NAMALWA (cell line): ENCODE data around the gene ABCB11.
A peak's percentile ranks its signal among the peaks of the same experiment; 100 is the strongest.
"Not testable (repeated sequence)": the region's sequence is repeated elsewhere in the genome, so short reads cannot be mapped to it uniquely, and the experiment has no call there.

Experiments
- DNase-seq: peaks from one replicate; pipeline ENCODE4 v3.0.0-alpha.2; 2015; ENCODE audit warnings: low spot score

The ABCB11 gene

DNA sequence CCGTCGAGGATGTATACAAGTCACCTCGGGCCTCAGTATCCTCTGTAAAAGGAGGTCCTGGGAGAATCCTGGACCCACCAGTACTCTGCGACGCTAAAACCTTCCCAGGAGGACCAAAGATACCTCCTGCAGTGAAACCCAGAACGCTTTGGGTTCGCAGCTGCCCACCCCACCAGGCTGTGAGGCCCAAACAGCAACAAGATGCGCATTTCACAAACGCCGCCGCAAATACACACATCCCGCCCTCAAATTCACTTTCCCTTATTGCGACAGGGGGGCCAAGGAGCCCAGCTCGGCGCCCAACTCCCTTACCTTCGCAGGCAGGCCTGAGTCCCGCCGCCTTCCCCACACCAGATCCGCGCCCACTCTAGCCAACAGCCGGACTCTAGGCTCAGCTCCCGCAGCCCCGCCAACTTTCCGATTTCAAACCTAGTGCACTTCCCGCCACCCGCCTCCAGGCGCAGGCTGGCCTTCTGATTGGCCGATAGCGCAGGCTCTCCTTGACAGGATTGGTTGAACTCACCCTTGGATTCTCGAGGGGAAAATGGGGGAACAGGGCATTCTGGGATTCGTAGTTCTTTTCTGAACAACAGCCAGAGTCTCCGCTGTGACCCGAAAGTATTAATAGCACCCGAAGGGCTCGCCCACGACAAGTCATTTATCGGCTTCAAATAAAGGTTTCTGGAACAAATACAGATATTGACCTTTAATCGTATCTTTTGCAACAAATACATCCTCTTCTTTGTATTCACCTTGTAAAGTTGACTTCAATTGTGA, 140.9 kb downstream of the ABCB11 start, which contains the start of gene SPC25:
TSS of gene SPC25 (minus strand) at position 425 of the 777 bp plus-strand sequence. CDS start 911 bp downstream, outside the sequence.
- peak; percentile 98 for DNase-seq

DNA sequence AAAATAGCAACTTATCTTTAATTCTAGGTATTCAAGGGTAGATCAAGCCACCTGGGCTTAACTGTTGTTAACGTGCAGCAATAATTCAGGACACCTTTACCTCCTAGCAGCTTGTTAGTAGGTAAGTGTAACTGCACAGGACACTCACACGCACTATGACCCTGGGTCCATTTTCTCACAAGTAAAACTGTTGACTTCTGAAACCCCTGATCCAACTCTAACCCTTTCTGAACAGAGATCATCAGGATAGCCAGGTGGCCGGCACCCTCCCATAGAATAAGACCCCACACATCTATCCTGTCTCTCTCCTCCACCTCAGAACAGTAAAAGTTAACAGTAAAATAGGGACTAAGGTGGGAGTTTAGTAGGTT, 141.5 kb downstream of the ABCB11 start:
- peak; percentile 20 for DNase-seq

DNA sequence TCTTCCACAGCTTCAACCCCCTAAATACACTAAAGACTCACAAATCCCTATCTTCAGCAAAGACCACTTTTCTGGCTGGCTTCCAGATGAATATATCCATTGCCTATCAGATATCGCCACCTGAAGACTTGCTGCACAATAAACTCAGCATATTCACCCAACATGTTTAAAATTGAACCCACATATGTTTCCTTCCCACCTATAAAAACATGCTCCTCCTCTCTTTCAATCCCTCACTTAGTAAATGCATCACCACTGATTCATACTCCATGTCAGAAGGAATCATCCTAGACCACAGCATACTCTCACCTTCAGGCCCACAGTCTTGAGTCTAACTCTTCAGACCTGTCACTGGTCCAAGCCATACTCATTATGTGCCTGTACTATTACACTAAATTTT, 146.1 kb downstream of the ABCB11 start:
- no peak for DNase-seq

DNA sequence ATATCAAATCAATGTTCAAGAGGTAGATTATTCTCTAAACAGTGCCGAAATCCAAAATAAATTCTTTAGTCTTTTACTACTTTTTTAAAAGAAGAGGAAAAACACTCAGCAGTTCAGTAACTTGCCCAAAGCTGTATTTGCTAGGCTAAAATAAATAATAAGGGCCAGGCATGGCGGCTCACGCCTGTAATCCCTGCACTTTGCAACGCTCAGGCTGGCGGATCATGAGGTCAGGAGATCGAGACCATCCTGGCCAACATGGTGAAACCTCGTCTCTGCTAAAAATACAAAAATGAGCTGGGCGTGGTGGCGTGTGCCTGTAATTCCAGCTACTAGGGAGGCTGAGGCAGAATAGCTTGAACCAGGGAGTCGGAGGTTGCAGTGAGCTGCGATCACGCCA, 149.0 kb downstream of the ABCB11 start:
- not testable (repeated sequence) for DNase-seq

GRCh38 chr2:168874368-168875054, 156.6 kb downstream of the ABCB11 start:
- no peak for DNase-seq

DNA sequence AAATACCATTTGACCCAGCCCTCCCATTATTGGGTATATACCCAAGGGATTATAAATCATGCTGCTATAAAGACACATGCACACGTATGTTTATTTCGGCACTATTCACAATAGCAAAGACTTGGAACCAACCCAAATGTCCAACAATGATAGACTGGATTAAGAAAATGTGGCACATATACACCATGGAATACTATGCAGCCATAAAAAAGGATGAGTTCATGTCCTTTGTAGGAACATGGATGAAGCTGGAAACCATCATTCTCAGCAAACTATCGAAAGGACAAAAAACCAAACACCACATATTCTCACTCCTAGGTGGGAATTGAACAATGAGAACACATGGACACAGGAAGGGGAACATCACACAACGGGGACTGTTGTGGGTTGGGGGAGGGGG, 160.3 kb downstream of the ABCB11 start:
- DNase-seq = not testable (repeated sequence)
